Nephron progenitor cell (in vitro differentiated cells): ENCODE measurements around the gene GSAP.

Experiments
- DNase-seq: peaks from one replicate; pipeline ENCODE4 v3.0.0; 2021
- H3K27ac Mint-ChIP-seq: 2 replicates; pipeline ENCODE4 v1.8.0; 2021; ENCODE audit warnings: mild to moderate bottlenecking, moderate library complexity, mixed read lengths
- H3K27me3 Mint-ChIP-seq: 2 replicates; pipeline ENCODE4 v1.8.0; 2021; ENCODE audit warnings: mild to moderate bottlenecking, low read depth, mixed read lengths; ENCODE audit not compliant: poor library complexity
- H3K36me3 Mint-ChIP-seq: 2 replicates; pipeline ENCODE4 v1.8.0; 2021; ENCODE audit warnings: low read depth, mixed read lengths
- H3K4me1 Mint-ChIP-seq: 2 replicates; pipeline ENCODE4 v1.8.0; 2021; ENCODE audit warnings: mixed read lengths
- H3K4me3 Mint-ChIP-seq: 2 replicates; pipeline ENCODE4 v1.8.0; 2021; ENCODE audit warnings: mild to moderate bottlenecking, moderate library complexity, mixed read lengths
- H3K9me3 Mint-ChIP-seq: 2 replicates; pipeline ENCODE4 v1.8.0; 2021; ENCODE audit warnings: mild to moderate bottlenecking, moderate library complexity, mixed read lengths
- CTCF ChIP-seq: fragments of 200-600 bp; sonication (generic); IDR thresholded peaks from 2 replicates; pipeline ENCODE4 v1.5.0; 2021; ENCODE audit warnings: antibody characterized with exemption

GSAP gene

DNA sequence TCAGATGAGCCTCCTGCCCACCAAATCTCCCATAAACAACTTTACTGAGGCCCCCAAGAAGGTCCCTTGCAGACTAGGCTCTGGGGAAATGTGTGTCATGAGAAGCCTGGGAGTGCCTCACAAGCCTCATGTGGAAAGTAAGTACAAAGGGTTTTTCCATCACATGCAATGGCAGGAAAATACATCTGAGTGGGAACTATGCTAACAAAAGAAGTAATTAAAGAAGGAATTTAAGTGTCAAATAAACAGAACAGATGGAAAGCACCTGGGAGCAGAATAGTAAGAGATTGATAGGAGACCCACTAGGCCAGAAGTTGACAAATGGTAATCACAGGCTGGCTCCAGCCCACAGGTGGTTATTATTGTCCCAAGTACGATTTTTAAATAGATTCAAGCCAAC is 20.5 kb downstream of the GSAP start:
- Mint-ChIP-seq H3K36me3 (no peaks in the 10 kb centered on the region), H3K27me3 (peaks cover 8% of the 10 kb centered on the region), H3K4me3 (no peak overlapping the region), H3K9me3 (no peaks in the 10 kb centered on the region), H3K27ac (peak overlapping the region; percentile 87), H3K4me1 (peaks cover 19% of the 10 kb centered on the region)
- no peak for DNase-seq
- no peak for TF ChIP-seq CTCF

DNA sequence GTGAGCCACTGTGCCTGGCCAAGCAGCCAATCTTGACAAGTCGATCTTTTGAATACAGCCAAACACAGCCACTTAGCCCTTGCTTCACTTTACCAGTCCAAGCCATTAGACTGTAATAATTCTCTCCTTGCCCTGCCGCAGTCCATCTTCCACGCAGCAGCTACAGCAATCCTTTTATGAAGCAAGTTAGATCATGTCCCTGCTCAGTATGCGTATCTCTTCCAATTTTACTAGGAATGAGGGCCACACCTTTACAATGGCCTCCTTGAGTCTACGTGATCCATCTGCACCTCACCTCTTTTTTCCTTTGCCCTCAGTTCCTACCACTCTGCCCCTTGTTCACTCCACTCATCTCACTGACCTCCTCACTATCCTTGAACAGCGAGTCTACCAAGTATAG is 22.2 kb downstream of the GSAP start:
- DNase-seq = no peak
- peaks cover under 1% of the 10 kb centered on the region for H3K9me3 Mint-ChIP-seq
- no peak overlapping the region for H3K4me3 Mint-ChIP-seq
- no peak for TF ChIP-seq CTCF
- H3K27ac Mint-ChIP-seq = no peak overlapping the region
- no peaks in the 10 kb centered on the region for H3K36me3 Mint-ChIP-seq
- H3K27me3 Mint-ChIP-seq = peaks cover 8% of the 10 kb centered on the region
- H3K4me1 Mint-ChIP-seq = peaks cover 19% of the 10 kb centered on the region

GRCh38 chr7:77393261-77393660 is 22.9 kb downstream of the GSAP start:
- Mint-ChIP-seq H3K4me1 (peaks cover 19% of the 10 kb centered on the region), H3K36me3 (no peaks in the 10 kb centered on the region), H3K27me3 (peaks cover 8% of the 10 kb centered on the region), H3K4me3 (no peak overlapping the region), H3K9me3 (peaks cover 3% of the 10 kb centered on the region), H3K27ac (no peak overlapping the region)
- TF ChIP-seq CTCF = no peak
- no peak for DNase-seq

GRCh38 chr7:77391230-77391629 is 24.9 kb downstream of the GSAP start:
- Mint-ChIP-seq H3K4me3 (no peak overlapping the region), H3K4me1 (peaks cover 26% of the 10 kb centered on the region)

GRCh38 chr7:77388055-77388641 is 28.0 kb downstream of the GSAP start:
- DNase-seq = no peak
- no peak overlapping the region for H3K4me3 Mint-ChIP-seq
- H3K36me3 Mint-ChIP-seq = no peaks in the 10 kb centered on the region
- no peak overlapping the region for H3K27ac Mint-ChIP-seq
- H3K4me1 Mint-ChIP-seq = peaks cover 9% of the 10 kb centered on the region
- TF ChIP-seq CTCF = no peak
- H3K27me3 Mint-ChIP-seq = peaks cover 8% of the 10 kb centered on the region
- peaks cover 3% of the 10 kb centered on the region for H3K9me3 Mint-ChIP-seq

More at GRCh38 chr7:77391230-77391629, 24.9 kb downstream of the GSAP start:
- no peak overlapping the region for H3K27ac Mint-ChIP-seq
- no peak for TF ChIP-seq CTCF
- DNase-seq = no peak
- H3K27me3 Mint-ChIP-seq = peaks cover 8% of the 10 kb centered on the region
- peaks cover 3% of the 10 kb centered on the region for H3K9me3 Mint-ChIP-seq
- H3K36me3 Mint-ChIP-seq = no peaks in the 10 kb centered on the region

- Mint-ChIP-seq H3K4me1 (peaks cover 9% of the 10 kb centered on the region), H3K9me3 (peaks cover 3% of the 10 kb centered on the region), H3K4me3 (no peak overlapping the region), H3K36me3 (no peaks in the 10 kb centered on the region), H3K27me3 (peaks cover 9% of the 10 kb centered on the region), H3K27ac (no peak overlapping the region)
- no peak for DNase-seq
- TF ChIP-seq CTCF = no peak
These were observed 29.9 kb downstream of the GSAP start for GRCh38 chr7:77386165-77386822.
